MCF 10A (cell line): Measurements from ENCODE around the gene CYP19A1. TPM values are rescaled to one million over a fixed set of nuclear protein-coding genes. Genes with fewer than 3 reads are reported as not detected.

Source experiments
- BruUV-seq: library from RNA; stranded (reverse); fragments of 400-500 nt; replicated peaks from 2 replicates; lab custom pipeline; 2021; lab: Mats Ljungman, UMichigan
- CTCF ChIA-PET: fragments of 300-600 bp; sonication (Branson Sonifier 250); formaldehyde crosslinking; extraction: SDS; loops from one replicate; lab custom pipeline; 2021; ENCODE audit warnings: antibody characterized with exemption, inconsistent platforms; lab: Yijun Ruan, JAX
- POLR2A ChIA-PET: fragments of 300-600, 350-650 bp; sonication (Branson Sonifier 250); formaldehyde crosslinking; extraction: SDS; loops from one replicate; lab custom pipeline; 2020; ENCODE audit warnings: antibody characterized with exemption, inconsistent platforms; lab: Yijun Ruan, JAX
- DNase-seq: peaks from one replicate; pipeline ENCODE4 v3.0.0-alpha.2; 2018; ENCODE audit not compliant: unreplicated experiment
- H3K27ac Mint-ChIP-seq: one replicate; pipeline ENCODE4 v1.8.0; 2022; ENCODE audit warnings: mild to moderate bottlenecking, low read depth, mixed read lengths; ENCODE audit not compliant: unreplicated experiment
- H3K27me3 Mint-ChIP-seq: one replicate; pipeline ENCODE4 v1.8.0; 2022; ENCODE audit warnings: mixed read lengths; ENCODE audit not compliant: insufficient read depth, unreplicated experiment
- H3K36me3 Mint-ChIP-seq: one replicate; pipeline ENCODE4 v1.8.0; 2022; ENCODE audit warnings: mild to moderate bottlenecking, moderate library complexity, mixed read lengths; ENCODE audit not compliant: insufficient read depth, unreplicated experiment
- H3K4me1 Mint-ChIP-seq: one replicate; pipeline ENCODE4 v1.8.0; 2022; ENCODE audit warnings: mixed read lengths; ENCODE audit not compliant: insufficient read depth, unreplicated experiment
- H3K4me3 Mint-ChIP-seq: one replicate; pipeline ENCODE4 v1.8.0; 2022; ENCODE audit warnings: mild to moderate bottlenecking, moderate library complexity, mixed read lengths; ENCODE audit not compliant: unreplicated experiment
- H3K9me3 Mint-ChIP-seq: one replicate; pipeline ENCODE4 v1.8.0; 2022; ENCODE audit warnings: mixed read lengths; ENCODE audit not compliant: unreplicated experiment
- CTCF ChIP-seq: fragments of 200-600 bp; IDR thresholded peaks from one replicate; pipeline ENCODE4 v1.8.0; 2022; ENCODE audit warnings: antibody characterized with exemption, mild to moderate bottlenecking; ENCODE audit not compliant: unreplicated experiment
- intact Hi-C: fragments of 100-400 bp; cut with micrococcal nuclease; formaldehyde crosslinking; loops from 2 replicates; pipeline ENCODE4 v1.14.1; 2022
- total RNA-seq: library from RNA; stranded (reverse); gene quantifications from 2 replicates; pipeline ENCODE4 v1.2.3, GENCODE V29; 2022

Gene CYP19A1
- total RNA-seq, 1 experiment from 2014 or later = not detected

- intact Hi-C loops = no loop called here
- peak; percentile 60 for DNase-seq
- TF ChIP-seq CTCF = no peak
- CTCF ChIA-PET = interaction anchor here (0.6 kb wide), 1 partner anchor 676 kb away, joined by 6 read pairs; no protein-coding TSS in a partner anchor
- no TSS peak for BruUV-seq
- POLR2A ChIA-PET = no interaction called here
- no peak overlapping the region for H3K4me3 Mint-ChIP-seq
- no peaks in the 10 kb centered on the region for H3K9me3 Mint-ChIP-seq
- H3K27ac Mint-ChIP-seq = no peak overlapping the region
- no peaks in the 10 kb centered on the region for H3K27me3 Mint-ChIP-seq
- no peaks in the 10 kb centered on the region for H3K36me3 Mint-ChIP-seq
- H3K4me1 Mint-ChIP-seq = peaks cover 12% of the 10 kb centered on the region
These were observed 25.4 kb downstream of the CYP19A1 start for GRCh38 chr15:51313074-51313393.

GRCh38 chr15:51312166-51313073 is 26.0 kb downstream of the CYP19A1 start:
- no peak for DNase-seq
- intact Hi-C loops = no loop called here
- Mint-ChIP-seq H3K27me3 (no peaks in the 10 kb centered on the region), H3K27ac (no peak overlapping the region), H3K9me3 (no peaks in the 10 kb centered on the region), H3K36me3 (no peaks in the 10 kb centered on the region), H3K4me3 (no peak overlapping the region), H3K4me1 (peaks cover 18% of the 10 kb centered on the region)
- CTCF ChIA-PET = interaction anchor here (0.6 to 1.9 kb wide), 3 partner anchors 12 to 149 kb away, joined by 3 to 9 read pairs (median 6); no protein-coding TSS in a partner anchor
- no peak for TF ChIP-seq CTCF
- POLR2A ChIA-PET = no interaction called here
- no TSS peak for BruUV-seq

- H3K4me3 Mint-ChIP-seq = no peak overlapping the region
- BruUV-seq = no TSS peak
- intact Hi-C loops = no loop called here
- H3K27me3 Mint-ChIP-seq = no peaks in the 10 kb centered on the region
- no peaks in the 10 kb centered on the region for H3K9me3 Mint-ChIP-seq
- peaks cover 18% of the 10 kb centered on the region for H3K4me1 Mint-ChIP-seq
- no peak for DNase-seq
- ChIA-PET POLR2A (interaction anchor here (0.9 kb wide), 1 partner anchor 9 kb away, joined by 5 read pairs; no protein-coding TSS in a partner anchor), CTCF (interaction anchor here (1.0 to 1.9 kb wide), 2 partner anchors 11 to 148 kb away, joined by 6 to 9 read pairs; no protein-coding TSS in a partner anchor)
- H3K27ac Mint-ChIP-seq = no peak overlapping the region
- TF ChIP-seq CTCF = no peak
- no peaks in the 10 kb centered on the region for H3K36me3 Mint-ChIP-seq
These were observed 26.9 kb downstream of the CYP19A1 start for GRCh38 chr15:51311510-51311909.

GRCh38 chr15:51310064-51310463 is 28.3 kb downstream of the CYP19A1 start:
- POLR2A ChIA-PET = interaction anchor here (1.1 kb wide), 1 partner anchor 24 kb away, joined by 3 read pairs; no protein-coding TSS in a partner anchor
- intact Hi-C loops = no loop called here

More at GRCh38 chr15:51310064-51310463, 28.3 kb downstream of the CYP19A1 start:
- peak; percentile 64 for DNase-seq
- CTCF ChIA-PET = interaction anchor here (0.9 to 1.9 kb wide), 3 partner anchors 10 to 147 kb away, joined by 5 to 6 read pairs (median 5); no protein-coding TSS in a partner anchor
- H3K9me3 Mint-ChIP-seq = no peaks in the 10 kb centered on the region
- BruUV-seq = no TSS peak
- H3K27ac Mint-ChIP-seq = no peak overlapping the region
- TF ChIP-seq CTCF = no peak
- peaks cover 18% of the 10 kb centered on the region for H3K4me1 Mint-ChIP-seq
- no peaks in the 10 kb centered on the region for H3K36me3 Mint-ChIP-seq
- H3K27me3 Mint-ChIP-seq = no peaks in the 10 kb centered on the region
- H3K4me3 Mint-ChIP-seq = no peak overlapping the region
